ENCODE data around the gene PPCDC.
"Not testable (repeated sequence)": the region's sequence is repeated elsewhere in the genome, so short reads cannot be mapped to it uniquely, and the experiment has no call there.

Gene PPCDC

DNA sequence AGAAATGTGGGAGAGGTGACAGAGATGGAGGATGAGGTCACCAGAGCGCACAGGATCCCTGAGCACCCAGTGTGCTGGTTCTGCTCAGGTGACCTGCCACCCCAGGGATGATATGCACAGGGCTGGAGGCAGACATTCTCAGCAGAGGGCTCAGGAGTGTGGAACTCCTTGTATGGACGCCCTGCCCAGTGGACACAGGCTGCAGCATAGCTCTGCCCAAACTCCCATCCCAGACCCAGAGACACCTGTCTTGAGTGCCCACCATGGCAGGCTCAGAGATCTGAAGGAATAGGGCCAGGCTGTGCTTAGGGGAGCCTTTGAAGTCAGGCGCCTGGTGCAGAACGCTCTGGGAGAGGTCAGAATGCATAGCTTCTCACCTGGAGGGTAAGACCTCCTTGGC, 47.3 kb downstream of the PPCDC start:
- no peak for DNase-seq

DNA sequence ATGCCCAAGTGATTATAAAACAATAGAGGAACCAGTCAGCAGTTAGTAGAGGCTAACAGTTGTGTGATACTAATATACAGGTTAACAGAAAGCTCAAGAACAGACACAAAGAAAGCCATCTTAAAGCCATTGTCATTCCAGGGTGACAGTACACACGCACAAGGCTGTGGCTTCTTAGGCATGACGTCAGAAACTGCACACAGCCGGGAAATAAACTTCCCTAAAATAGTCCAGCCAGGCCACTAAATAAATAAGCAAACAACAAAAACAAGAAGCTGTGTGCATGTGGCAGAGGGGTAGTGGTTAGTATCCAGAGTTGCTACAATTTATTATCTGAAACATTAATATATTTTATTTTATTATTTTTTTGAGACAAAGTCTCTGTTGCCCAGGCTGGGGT, 49.8 kb downstream of the PPCDC start:
- no peak for DNase-seq

DNA sequence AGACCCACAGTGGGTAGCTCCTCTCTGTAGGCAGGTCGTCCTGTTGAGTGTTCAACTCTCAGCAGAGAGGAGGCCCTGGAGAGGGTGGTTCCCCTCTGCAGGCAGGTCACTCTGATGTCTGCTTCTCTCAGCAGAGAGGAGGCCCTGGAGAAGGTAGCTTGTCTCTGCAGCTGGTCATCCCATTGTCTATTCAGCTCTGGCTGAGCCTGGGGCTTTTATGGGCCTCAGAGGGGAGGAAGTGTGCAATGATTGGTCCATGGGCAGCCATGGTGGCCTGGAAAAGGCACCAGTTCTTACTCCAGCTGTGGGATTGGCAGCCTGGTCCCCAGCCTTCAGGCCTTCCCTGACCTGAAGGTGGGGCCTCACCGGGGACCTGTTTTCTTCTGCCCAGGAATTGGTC, 52.9 kb downstream of the PPCDC start:
- no peak for DNase-seq

DNA sequence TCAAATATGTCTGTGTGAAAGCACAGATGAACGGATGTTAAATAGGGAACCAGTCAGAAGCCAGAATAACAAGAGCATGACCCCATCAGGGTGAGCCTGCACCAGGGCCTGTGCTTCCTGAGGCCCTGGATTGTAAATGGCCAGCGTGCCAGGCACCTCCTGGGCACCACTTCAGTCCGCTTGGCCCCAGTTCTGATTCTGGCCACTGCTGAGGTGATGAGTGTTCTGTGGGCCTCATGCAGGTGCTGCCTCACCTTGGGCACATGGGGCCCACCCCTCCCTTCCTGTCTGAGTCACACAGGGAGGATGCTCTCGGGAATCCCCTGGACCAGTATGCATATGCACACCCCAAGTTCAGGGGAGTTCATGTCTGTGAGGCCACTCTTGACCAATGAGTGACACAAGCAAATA, 54.2 kb downstream of the PPCDC start:
- DNase-seq: not testable (repeated sequence)

DNA sequence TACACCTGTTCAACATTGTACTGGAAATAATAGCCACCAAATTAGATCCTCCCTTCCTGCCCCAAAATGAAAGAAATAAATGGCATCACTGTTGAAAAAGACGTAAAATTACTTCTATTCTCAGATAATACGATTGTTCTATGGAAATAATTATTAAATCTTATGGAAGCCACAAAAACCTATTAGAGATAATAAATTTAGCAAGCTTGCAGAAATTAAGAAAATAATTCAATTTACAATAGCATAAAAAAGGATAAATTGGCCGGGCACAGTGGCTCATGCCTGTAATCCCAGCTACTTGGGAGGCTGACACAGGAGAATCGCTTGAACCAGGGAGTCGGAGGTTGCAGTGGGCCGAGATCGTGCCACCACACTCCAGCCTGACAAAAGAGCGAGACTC, 57.8 kb downstream of the PPCDC start:
- no peak for DNase-seq

DNA sequence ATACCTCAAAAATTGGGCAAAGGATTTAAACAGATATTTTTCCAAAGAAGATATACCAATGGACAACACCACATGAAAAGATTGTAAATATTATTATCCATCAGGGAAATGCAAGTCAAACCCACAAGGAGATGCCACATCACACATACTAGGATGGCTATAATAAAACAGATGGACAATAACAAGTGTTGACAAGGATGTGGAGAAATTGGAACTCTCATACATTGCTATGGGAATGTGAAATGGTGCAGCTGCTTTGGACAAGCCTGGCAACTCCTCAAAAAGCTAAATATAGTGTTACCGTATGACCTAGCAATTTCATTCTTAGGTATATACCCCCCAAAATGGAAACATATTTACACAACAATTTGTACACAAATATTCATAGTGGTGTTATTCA, 59.3 kb downstream of the PPCDC start:
- no peak for DNase-seq

DNA sequence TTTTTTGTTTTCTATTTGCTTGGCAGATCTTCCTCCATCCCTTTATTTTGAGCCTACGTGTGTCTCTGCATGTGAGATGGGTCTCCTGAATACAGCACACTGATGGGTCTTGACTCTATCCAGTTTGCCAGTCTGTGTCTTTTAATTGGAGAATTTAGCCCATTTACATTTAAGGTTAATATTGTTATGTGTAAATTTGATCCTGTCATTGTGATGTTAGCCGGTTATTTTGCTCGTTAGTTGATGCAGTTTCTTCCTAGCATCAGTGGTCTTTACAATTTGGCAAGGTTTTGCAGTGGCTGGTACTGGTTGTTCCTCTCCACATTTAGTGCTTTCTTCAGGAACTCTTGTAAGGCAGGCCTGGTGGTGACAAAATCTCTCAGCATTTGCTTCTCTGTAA, 62.3 kb downstream of the PPCDC start:
- not testable (repeated sequence) for DNase-seq

DNA sequence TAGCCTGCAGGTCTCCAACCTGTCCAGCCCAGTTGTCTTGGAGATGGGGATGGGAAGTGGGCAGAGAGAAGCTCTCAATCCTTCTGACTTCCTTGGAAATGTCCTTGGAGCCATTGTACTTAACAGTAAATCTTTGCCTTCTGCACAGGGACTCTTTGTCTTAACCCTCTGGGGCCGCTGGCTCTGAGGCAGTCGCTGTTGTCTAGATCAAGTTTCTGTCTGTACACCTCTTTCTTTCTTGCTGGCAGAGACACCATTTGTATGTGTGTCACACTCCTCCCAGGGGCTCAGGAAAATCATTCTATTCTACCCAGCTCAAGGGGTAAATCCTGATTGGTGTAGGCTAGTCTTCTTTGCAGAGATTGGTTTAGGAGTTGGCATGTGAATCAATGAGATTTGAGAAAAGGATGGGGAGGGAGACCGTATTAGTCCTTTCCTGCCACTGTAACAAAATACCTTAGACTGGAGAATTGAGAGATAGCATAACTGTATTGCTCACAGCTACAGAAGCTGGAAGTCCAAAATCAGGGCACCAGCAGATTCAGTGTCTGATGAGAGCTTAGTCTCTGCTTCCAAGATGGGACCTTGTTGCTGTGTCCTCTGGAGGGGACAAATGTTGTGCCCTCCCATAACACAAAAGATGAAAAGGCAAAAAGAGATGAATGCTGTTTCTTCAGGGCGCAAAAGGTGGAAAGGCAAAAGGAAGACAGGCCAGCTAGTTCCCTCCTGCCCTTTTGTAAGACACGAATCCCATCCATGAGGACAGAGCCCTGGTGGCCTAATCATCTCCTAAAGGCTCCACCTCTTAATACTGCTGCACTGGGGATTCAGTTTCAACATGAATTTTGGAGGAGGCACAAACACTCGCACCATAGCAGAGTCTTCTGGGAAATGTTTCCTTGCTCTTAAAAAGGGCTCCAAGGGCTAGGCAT, 66.3 kb downstream of the PPCDC start:
- DNase-seq: no peak

DNA sequence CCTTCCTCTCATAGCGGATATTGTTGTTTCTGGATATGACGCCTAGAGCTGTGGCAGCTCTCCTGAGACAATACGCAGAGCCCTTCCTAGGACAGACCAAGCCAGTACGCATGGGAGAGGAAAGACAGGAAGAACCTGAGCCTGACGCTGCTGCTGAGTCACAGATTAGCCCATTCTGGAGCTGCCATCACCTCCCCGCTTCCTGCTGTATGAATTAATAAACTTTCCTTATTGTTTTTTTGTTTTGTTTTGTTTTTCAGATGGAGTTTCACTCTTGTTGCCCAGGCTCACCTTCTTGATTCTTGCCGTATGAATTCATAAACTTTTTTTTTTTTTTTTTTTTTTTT, 67.0 kb downstream of the PPCDC start:
- DNase-seq: no peak

DNA sequence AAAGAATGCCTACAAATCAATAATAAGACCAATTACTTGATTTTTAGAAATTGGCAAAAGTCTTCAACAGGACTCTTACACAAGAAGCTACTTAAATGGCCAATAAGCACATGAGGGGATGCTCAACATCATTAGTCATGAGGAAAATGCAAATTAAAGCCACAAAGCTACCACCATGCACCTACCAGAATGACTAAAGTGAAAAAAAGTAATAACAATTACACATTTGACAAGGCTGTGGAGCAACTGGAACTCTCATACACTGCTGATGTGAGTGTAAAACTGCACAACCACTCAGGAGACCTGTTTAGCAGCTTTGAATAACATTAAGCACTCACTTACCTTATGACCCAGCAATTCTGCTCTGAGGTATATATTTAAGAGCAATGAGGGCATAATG, 68.4 kb downstream of the PPCDC start:
- DNase-seq: no peak

DNA sequence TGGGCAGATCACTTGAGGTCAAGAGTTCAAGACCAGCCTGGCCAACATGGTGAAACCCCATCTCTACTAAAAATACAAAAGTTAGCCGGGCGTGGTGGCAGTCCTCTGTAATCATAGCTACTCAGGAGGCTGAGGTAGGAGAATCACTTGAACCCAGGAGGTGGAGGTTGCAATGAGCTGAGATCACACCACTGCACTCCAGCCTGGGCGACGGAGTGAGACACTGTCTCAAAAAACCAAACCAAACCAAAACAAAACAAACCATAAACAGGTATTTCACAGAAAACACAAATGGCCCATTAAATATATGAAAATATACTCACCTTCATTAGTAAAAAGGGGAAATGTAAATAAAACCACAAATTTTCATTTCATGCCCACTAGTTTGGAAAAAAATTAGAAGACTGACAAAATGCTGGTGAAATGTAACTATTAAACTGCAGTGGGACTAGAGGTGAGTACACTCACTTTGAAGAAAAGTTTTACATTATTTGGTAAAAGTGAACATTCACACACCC, 71.6 kb downstream of the PPCDC start:
- not testable (repeated sequence) for DNase-seq

DNA sequence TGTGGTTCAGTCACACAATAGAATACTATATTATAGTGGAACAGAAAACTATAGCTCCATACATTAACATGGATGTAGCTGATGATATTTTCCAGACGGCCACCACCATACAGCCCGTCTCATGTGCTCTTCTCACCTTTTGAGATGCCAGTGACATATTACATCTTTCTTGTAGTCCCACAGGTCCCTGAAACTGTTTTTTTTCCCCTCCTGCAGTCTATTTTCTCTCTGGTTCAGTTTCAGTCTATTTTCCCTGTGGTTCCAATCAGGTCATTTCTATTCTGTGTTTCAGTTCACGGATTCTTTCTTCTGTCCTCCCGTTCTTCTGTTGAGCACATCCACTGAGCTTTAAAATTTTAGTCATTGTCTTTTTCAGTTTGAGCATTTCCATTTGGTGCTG, 72.2 kb downstream of the PPCDC start:
- DNase-seq: no peak

DNA sequence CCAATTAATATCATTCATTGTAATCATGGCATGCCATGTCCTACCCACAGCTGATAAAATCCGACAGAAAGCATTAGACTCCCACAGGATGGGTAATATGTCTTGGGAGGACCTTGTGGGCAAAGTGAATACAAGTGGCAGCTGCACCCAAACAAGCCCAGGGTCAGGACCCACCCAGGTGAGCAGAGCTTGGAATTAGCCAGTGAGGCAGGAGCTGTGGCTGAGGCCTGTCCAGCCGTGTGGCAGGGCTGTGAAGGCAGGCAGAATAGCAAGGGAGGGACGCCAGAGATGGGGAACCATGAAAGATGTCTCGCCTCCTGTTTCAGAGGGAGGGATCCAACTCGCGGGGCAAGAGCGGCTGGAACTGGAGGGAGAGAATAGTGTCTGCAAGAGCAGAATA, 74.5 kb downstream of the PPCDC start:
- no peak for DNase-seq

DNA sequence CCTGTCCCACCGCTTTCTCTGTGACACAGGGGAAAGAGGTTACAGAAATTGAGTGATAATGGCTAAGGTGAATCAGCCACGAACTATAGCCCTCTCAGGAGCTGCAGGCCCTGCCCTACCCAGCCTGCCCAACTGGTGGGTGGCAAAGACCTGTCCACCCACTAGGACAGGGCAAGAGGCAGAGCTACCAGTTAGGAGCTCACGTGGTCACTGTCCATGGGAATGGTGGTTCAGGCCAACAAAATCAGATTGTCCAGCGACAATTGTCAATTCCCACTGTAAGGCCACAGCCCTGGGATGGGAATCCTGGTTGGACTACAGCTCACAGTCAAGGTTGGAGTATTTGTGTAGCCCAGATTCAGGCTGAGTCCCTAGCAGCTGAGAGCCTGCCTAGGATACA, 75.0 kb downstream of the PPCDC start:
- no peak for DNase-seq

Measured in cortex of kidney (tissue), 1 donor.